ENCODE data around the gene PTPRJ.

- TF ChIP-seq CTCF (optimal IDR thresholded peaks at IDR 0.05 in 1 of 3, IDR thresholded peaks at IDR 0.05 in 1 of 3, conservative IDR thresholded peaks at IDR 0.05 in 1 of 3; ENCODE audit: extremely low read depth in 1 of 3, insufficient read depth in 2 of 3, low read length in 3 of 3) (no peak), EZH2 (IDR thresholded peaks at IDR 0.05; ENCODE audit: low read length) (no peak)
Observed at GRCh38 chr11:48108231-48109045, 128.1 kb downstream of the PTPRJ start.
